ENCODE measurements around the gene ATAD1.

DNA sequence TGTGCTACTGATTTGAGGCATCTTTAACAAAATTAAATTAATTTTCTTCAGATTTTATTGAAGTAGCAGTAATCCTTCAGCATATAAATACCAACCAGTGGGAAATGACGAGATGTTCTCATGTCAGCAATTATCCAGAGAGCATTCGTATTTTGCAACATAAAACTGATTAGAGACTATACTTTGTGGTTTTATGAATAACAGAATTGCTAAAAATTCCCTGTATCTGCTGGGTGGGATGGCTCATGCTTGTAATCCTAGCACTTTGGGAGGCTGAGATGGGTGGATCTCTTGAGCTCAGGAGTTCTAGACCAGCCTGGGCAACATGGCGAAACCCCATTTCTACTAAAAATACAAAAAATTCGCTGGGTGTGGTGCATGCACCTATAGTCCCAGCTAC lies 56.9 kb downstream of the ATAD1 start:
- TF ChIP-seq, protein P1, sequence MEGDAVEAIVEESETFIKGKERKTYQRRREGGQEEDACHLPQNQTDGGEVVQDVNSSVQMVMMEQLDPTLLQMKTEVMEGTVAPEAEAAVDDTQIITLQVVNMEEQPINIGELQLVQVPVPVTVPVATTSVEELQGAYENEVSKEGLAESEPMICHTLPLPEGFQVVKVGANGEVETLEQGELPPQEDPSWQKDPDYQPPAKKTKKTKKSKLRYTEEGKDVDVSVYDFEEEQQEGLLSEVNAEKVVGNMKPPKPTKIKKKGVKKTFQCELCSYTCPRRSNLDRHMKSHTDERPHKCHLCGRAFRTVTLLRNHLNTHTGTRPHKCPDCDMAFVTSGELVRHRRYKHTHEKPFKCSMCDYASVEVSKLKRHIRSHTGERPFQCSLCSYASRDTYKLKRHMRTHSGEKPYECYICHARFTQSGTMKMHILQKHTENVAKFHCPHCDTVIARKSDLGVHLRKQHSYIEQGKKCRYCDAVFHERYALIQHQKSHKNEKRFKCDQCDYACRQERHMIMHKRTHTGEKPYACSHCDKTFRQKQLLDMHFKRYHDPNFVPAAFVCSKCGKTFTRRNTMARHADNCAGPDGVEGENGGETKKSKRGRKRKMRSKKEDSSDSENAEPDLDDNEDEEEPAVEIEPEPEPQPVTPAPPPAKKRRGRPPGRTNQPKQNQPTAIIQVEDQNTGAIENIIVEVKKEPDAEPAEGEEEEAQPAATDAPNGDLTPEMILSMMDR (conservative IDR thresholded peaks at IDR 0.05; ENCODE audit: low read depth, low read length), result no peak
- TF ChIP-seq, protein P2, sequence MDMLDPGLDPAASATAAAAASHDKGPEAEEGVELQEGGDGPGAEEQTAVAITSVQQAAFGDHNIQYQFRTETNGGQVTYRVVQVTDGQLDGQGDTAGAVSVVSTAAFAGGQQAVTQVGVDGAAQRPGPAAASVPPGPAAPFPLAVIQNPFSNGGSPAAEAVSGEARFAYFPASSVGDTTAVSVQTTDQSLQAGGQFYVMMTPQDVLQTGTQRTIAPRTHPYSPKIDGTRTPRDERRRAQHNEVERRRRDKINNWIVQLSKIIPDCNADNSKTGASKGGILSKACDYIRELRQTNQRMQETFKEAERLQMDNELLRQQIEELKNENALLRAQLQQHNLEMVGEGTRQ (IDR thresholded peaks at IDR 0.05; ENCODE audit: low read depth, low read length), result no peak
- no peak for TF ChIP-seq POLR2A (IDR thresholded peaks at IDR 0.05; ENCODE audit: low read depth, low read length)
- TF ChIP-seq FOS (IDR thresholded peaks at IDR 0.05; ENCODE audit: low read depth, low read length), result no peak
- TF ChIP-seq SMC3 (IDR thresholded peaks at IDR 0.05; ENCODE audit: low read depth, low read length), result no peak
- no peak for TF ChIP-seq MXI1 (IDR thresholded peaks at IDR 0.05; ENCODE audit: borderline replicate concordance, low read depth, low read length)

All from IMR-90 (cell line).